Measurements from ENCODE around the gene RADIL.

- TF ChIP-seq CTCF (conservative IDR thresholded peaks at IDR 0.05; ENCODE audit: low read length) (no peak), EZH2phosphoT487 (IDR thresholded peaks at IDR 0.05; ENCODE audit: borderline replicate concordance) (no peak)
Measured at GRCh38 chr7:4806983-4807597, 76.4 kb downstream of the RADIL start.
